Amniotic epithelial cell (primary cell): ENCODE data around the gene LRRC56.

Experiments
- DNase-seq: peaks from one replicate; pipeline ENCODE4 v3.0.0-alpha.2; 2010; ENCODE audit warnings: low read depth

LRRC56 gene

GRCh38 chr11:559712-560304, 22.5 kb downstream of the LRRC56 start:
- DNase-seq, result no peak

- peak; percentile 70 for DNase-seq
Measured at GRCh38 chr11:560305-561147, 23.2 kb downstream of the LRRC56 start, which contains the start of the genes LMNTD2 and RASSF7. LMNTD2 (minus strand) TSS chr11:560738; CDS start chr11:560716, 22 bp downstream. RASSF7 (plus strand) TSS chr11:560970; CDS start chr11:561769, 799 bp downstream.

- peak; percentile 43 for DNase-seq
Measured at GRCh38 chr11:561148-562003, 24.0 kb downstream of the LRRC56 start.

- DNase-seq, result no peak
Measured at GRCh38 chr11:562046-562645, 24.8 kb downstream of the LRRC56 start.

- no peak for DNase-seq
Measured at GRCh38 chr11:563066-563811, 25.9 kb downstream of the LRRC56 start.

- no peak for DNase-seq
Measured at GRCh38 chr11:563812-564578, 26.7 kb downstream of the LRRC56 start.

- DNase-seq, result no peak
Measured at GRCh38 chr11:565921-566509, 28.7 kb downstream of the LRRC56 start.

- DNase-seq, result no peak
Measured at GRCh38 chr11:567011-567628, 29.8 kb downstream of the LRRC56 start.

- DNase-seq, result no peak
Measured at GRCh38 chr11:567629-568292, 30.4 kb downstream of the LRRC56 start.

- DNase-seq, result peak; percentile 83
Measured at GRCh38 chr11:568306-569157, 31.2 kb downstream of the LRRC56 start.

- no peak for DNase-seq
Measured at GRCh38 chr11:569158-569885, 32.0 kb downstream of the LRRC56 start.

- no peak for DNase-seq
Measured at GRCh38 chr11:571802-572185, 34.5 kb downstream of the LRRC56 start.

GRCh38 chr11:573146-573759, 35.9 kb downstream of the LRRC56 start:
- no peak for DNase-seq

GRCh38 chr11:574031-574570, 36.8 kb downstream of the LRRC56 start:
- DNase-seq, result peak; percentile 64

- DNase-seq, result no peak
Measured at GRCh38 chr11:574632-575312, 37.4 kb downstream of the LRRC56 start.
